Stimulated activated CD4-positive, alpha-beta T cell treated with anti-CD3 and anti-CD28 coated beads, Interleukin-2, amount 100 ng/mL, for 24 hours (primary cell): ENCODE results near the gene CARD11.
"Not testable (repeated sequence)": the region's sequence is repeated elsewhere in the genome, so short reads cannot be mapped to it uniquely, and the experiment has no call there.

ENCODE experiments used
- DNase-seq, 2 donors: peaks; one replicate each; pipeline ENCODE4 v3.0.0-alpha.2; 2020

The CARD11 gene

DNA sequence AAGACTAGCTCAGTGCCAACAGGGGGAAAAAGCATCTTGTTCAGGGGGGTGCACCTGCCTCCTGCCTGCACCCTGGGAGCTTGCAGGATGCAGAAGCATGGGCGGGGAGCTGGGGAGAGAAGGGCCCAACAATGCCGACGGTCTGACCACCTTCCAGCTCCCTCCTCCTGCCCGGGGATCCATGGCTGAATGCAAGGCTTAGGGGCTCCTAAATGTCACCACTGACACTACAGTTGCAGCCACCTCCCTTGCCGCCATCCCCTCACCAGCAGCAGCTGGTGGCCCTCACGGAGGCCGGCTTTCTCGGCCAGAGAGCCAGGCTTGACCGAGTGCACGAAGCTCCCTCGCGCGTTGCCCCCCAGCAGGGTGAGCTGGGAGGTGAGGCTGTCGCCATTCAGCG, 120.8 kb downstream of the CARD11 start:
- no peak for DNase-seq

DNA sequence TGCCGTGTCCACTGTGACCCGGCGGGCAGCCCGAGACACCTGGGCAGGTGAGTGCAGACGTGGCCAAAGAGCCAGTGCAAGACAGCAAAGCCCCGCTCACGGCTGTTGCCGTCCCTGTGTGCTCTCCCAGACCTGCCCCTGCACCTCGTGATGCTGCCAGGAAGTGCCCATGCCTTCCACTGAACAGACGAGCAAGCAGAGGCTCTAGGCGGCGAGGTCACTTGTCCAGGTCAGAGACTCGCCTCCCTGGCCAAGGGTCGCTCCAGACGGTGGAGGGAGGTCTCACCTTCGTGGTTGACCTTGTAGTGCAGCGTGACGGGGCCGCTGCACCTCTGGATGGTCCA, 121.3 kb downstream of the CARD11 start:
- no peak for DNase-seq

DNA sequence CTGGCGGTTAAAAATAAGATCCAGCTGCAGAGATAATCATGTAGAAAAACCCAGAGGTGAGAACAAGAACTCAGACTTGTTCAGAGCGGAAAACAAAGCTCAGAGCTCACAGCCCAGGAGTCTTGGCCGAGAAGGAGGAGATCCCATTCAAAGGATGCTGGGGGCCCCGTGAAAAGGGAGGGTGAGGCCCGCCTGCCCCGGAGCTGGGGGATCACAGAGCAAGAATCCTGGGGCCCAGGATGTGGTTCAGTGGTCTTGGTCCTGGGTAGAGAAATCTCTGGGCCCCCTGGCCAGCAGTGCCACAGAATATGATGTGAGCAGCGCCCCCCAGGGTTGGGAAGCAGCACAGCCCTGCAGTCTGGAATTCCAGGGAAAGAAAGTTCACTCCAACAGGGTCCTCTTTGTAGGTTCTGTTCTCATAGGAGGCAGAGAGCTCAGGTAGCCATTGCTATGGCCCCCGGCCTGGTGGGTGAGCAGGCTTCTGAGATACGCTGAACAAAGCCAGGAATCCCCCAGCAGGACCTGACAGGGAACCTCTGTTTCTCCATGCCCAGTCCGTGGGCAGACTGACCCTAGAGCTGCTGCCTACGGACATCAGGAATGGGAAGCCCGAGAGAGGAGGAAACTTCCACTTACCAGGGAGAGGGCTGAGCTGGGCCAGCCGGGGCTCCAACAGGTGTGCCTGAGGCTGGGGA, 121.9 kb downstream of the CARD11 start:
- no peak for DNase-seq

- DNase-seq, result no peak
These were observed 122.6 kb downstream of the CARD11 start for GRCh38 chr7:2920956-2921652.

- DNase-seq, result not testable (repeated sequence)
These were observed 123.2 kb downstream of the CARD11 start for GRCh38 chr7:2920480-2920879.

DNA sequence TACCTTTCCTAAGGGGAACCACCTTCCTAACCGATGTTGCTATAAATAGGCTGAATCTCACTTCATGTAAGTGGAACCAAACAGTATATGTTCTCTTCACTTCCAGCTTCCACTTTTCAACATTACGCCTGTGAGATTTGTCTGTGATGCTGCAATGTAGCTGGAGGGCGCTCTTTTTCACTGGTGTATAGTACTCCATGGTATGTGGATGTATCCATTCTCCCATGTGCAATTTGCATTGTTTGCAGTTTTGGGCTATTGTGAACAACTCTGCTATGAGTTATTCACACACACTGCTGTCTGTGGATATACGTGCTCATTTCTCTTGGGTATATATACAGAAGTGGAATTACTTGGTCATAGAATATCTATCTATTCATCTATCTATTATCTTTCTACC, 123.6 kb downstream of the CARD11 start:
- DNase-seq, result no peak

DNA sequence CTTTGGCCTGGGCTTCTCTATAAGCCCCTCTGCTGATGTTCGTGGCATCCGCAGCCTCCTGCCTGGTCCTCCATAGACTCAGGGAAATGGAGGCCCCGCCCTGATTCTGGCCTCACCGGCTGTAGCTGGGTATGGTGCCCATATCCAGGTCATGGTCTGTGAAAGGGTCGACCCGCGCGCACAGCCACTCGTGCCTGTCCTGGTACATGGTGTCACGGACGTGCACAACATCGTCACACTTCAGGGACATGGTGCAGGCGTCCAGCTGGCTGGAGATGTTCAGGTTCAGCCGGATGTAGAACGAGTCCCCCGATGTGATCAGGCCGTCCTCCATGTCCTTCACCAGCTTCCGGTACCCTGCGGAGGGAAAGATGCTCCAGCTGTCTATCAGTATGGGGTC, 124.4 kb downstream of the CARD11 start:
- no peak for DNase-seq

- DNase-seq, result no peak
These were observed 125.3 kb downstream of the CARD11 start for GRCh38 chr7:2918406-2918805.

GRCh38 chr7:2915023-2915422, 128.6 kb downstream of the CARD11 start:
- DNase-seq, result no peak

- DNase-seq, result no peak
These were observed 129.8 kb downstream of the CARD11 start for GRCh38 chr7:2913760-2914387.

GRCh38 chr7:2912684-2913439, 130.8 kb downstream of the CARD11 start:
- DNase-seq, result no peak

DNA sequence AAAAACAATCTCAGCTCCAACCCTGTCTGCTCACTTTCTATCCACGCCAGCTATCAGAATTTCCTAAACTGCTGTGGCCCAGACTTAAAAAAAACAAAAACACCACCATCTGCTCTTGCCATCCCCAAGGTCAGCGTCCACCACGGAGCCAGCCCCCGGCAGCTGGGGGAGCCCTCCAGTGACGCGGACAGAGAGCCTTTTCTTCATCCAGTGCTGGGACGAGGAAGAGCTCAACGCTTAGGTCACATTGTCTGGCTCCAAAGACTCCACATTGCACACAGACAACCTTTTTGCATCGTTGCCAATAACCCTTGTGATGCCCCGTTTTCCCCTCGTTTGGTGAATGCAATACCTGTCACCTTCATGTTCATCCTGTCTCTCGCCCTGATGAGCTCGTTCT, 132.2 kb downstream of the CARD11 start:
- DNase-seq, result no peak

DNA sequence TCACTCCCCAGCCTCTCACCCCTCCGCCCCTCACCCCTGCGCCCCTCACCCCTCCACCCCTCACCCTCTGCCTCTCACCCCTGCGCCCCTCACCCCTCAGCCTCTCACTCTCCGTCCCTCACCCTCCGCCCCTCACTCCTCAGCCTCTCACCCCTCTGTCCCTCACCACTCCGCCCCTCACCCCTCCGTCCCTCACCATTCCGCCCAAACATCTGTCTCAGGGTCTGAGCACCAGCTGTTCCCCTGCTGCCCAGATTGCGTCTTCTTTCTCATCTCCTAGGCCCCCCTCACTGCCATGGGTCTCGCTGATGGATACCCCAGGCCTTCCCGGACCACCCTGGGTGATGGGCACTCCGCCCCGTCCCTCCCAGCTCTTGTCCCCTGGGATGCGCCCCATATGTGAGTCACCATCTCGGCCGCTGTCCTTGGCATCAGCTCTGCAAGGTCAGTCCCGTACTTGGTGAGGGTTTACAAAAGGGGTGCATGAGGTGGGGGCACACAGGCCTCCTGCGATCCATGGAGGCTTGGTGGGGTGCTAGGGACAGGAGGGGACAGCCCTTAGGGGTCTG, 134.1 kb downstream of the CARD11 start:
- no peak for DNase-seq

- no peak for DNase-seq
These were observed 134.6 kb downstream of the CARD11 start for GRCh38 chr7:2909043-2909442.

DNA sequence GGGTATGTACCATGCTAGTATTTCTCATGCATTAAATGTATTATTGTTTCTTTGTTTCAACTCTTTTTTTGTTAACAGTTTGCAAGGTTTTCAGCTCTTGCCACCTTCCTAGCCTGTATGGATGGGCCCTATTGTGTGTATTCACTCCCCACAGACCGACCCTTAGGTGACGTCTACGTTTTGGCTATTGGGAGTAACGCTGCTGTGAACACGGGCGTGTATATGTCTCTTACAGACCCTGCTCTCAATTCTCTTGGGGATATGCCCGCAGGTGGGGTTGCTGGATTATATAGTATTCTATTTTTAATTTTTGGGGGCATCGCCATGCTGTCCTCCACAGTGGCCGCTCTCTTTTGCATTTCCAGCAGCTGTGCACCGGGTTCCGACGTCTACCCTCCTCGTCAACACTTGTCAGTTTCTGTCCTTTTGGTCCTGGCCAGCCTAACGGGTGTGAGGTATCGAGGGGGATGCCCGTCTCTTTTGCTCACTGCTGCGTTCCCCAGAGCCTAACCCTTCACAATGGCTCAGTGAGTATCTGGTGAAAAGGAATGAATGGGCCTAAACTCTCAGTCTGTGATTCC, 135.5 kb downstream of the CARD11 start:
- no peak for DNase-seq

DNA sequence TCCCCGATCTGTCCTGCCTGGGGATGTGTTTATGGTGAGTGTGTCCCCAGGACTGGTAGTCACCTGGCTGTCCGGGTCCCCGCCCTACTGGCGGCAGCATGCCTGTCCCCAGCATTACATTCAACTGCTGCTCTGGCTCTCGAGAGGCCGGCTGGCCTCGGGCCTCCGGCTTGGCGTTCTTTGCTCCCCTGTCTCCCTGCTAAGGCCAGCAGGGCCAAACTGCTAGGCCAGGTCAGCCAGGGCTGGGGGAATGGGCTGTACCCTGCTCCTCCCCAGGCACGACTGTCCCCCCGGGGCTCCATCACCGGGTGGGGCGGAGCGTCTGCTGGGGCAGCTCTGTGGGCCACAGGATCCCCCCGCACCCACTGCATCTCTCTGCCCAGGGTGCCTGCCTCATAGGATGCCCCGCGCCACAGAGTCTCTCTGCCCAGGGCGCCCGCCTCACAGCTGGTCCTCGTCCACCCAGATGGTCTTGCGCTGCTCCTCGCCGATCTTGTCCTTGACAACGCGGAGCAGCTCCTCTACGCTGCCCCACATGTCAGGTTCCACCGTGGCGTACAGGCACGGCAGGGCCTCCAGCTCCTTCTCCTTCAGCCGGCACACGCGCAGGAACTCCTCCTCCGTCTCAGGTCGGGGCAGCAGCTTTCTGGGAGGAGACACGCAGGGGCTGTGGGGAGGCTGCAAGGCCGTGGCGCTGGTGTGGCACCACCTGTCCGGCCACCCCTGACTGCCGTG, 137.3 kb downstream of the CARD11 start:
- no peak for DNase-seq

- no peak for DNase-seq
These were observed 138.2 kb downstream of the CARD11 start for GRCh38 chr7:2905500-2905899.

DNA sequence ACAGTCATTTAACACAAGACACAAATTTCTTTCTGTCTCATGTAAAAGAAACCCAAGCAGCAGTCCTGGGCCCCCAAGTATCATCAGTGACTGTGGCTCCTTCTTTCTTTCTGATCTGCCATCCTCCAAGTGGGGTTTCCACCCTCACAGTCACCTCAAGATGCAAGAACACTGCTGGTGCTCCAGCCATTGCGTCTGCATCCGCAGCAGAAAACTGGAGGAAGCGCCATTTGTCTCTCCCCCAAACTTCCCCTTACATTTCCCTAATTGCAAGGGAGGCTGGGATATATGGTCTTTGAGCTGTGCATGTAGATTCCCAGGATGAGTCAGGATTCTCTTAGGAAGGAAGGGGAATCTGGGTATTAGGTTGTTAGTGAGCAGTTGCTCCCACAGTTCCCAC, 138.6 kb downstream of the CARD11 start:
- no peak for DNase-seq

DNA sequence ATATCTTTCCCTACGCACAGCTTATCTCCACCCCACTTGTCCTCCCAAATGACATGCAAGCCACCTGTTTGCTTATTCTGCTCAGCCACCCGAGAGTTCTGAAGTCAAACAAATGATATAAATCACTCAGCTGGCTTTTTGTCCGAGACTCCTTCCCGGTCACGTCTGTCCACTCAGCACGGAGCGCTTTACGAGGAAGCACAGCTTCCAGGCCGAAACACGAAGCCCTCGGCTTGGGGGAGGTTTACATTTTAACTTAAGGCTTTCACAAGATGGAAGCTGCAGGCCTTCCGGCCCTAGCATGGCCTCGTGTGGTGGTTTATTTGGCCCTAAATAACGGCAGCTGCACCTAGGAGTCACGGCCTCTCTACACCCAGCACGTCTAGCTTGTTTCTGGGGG, 139.5 kb downstream of the CARD11 start:
- DNase-seq, result no peak

DNA sequence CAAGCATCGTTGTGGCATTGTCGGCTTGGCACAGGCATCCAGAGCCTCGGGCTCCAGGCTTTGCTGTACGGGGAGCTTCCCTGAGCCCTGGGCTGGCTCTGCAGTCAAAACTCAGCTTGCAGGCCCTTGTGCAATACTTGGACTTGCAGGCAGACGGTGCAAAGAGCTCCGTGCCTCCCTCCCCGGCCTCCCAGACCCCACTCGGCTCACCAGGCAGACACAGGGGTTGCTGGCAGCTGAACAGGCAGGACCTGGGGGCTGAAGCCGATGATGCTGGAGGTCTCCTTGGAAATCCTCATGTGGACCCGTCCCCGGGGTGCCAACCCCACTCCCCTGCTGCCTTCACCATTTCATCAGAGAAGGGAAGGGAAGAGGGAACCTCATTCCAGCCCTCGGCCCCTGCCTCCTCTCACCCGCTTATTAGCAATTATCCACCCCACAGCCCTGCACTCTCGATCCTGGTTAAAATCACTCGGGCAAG, 139.9 kb downstream of the CARD11 start:
- DNase-seq, result no peak

GRCh38 chr7:2897023-2897422, 146.6 kb downstream of the CARD11 start:
- no peak for DNase-seq

DNA sequence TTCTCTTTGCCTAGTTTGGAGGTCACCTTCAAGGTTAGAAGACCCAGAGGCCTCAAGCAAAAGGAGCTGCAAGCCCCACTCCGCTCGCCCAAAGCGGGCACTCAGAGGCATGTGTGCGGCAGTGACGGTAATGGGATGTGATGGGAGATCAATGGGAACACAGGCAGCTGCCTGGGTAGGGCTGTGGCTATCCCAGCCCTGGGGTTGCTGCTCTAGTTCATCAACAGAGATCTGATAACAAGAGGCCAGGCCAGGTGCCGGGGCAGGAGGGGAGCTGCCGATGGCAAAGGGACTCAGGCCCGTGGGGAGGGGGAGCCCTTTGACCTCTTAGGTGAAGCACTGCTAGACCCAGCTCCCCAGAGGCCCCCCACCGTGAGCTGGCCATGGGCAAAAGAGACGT, 147.5 kb downstream of the CARD11 start:
- DNase-seq, result no peak
